ENCODE measurements around the gene RAB27B.

DNA sequence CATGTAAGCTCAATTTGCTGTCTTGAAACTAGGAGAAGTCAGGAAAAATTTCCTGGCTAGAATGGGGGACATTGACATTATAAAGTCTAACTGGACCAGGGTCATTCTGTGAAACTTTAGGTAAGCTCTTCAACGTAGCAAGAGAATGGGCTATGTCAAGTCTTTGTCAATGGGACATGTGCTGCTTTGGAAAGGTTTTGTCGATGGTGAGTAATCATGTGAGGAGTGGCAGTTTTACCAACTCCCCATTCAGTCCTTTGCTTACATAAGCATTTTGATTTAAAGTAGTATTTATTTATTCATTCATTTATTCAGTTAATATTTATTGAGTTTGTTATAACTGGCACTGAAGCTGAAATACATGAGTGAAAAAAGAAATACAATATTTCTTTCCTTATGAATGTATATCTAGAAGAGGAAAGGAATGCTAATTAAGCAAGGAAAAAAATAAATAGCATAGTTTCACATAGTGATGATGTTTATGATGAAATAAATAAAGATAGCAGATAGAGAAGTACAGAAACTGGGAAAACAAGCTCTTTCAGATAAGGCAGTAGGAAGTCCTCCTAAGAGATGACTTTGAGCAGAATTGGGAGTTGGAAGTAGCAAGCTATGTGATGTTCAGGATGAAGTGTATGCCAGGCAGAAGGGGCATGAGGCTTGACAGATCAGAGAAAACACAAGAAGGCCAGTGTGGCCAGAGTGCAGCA, 25.4 kb upstream of the RAB27B start:
- TF ChIP-seq, protein P1, sequence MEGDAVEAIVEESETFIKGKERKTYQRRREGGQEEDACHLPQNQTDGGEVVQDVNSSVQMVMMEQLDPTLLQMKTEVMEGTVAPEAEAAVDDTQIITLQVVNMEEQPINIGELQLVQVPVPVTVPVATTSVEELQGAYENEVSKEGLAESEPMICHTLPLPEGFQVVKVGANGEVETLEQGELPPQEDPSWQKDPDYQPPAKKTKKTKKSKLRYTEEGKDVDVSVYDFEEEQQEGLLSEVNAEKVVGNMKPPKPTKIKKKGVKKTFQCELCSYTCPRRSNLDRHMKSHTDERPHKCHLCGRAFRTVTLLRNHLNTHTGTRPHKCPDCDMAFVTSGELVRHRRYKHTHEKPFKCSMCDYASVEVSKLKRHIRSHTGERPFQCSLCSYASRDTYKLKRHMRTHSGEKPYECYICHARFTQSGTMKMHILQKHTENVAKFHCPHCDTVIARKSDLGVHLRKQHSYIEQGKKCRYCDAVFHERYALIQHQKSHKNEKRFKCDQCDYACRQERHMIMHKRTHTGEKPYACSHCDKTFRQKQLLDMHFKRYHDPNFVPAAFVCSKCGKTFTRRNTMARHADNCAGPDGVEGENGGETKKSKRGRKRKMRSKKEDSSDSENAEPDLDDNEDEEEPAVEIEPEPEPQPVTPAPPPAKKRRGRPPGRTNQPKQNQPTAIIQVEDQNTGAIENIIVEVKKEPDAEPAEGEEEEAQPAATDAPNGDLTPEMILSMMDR (IDR thresholded peaks at IDR 0.05), result no peak
- TF ChIP-seq POLR2A (IDR thresholded peaks at IDR 0.05), result no peak
